GM18508 (cell line): ENCODE data around the gene C19orf44.
"Not testable (repeated sequence)": the region's sequence is repeated elsewhere in the genome, so short reads cannot be mapped to it uniquely, and the experiment has no call there.

Source experiments
- ATAC-seq: cut with Tn5 transposase; IDR thresholded peaks from one replicate; pipeline ENCODE4 v1.9.1; 2021; ENCODE audit warnings: moderate number of reproducible peaks; ENCODE audit not compliant: insufficient read depth, unreplicated experiment

The C19orf44 gene

DNA sequence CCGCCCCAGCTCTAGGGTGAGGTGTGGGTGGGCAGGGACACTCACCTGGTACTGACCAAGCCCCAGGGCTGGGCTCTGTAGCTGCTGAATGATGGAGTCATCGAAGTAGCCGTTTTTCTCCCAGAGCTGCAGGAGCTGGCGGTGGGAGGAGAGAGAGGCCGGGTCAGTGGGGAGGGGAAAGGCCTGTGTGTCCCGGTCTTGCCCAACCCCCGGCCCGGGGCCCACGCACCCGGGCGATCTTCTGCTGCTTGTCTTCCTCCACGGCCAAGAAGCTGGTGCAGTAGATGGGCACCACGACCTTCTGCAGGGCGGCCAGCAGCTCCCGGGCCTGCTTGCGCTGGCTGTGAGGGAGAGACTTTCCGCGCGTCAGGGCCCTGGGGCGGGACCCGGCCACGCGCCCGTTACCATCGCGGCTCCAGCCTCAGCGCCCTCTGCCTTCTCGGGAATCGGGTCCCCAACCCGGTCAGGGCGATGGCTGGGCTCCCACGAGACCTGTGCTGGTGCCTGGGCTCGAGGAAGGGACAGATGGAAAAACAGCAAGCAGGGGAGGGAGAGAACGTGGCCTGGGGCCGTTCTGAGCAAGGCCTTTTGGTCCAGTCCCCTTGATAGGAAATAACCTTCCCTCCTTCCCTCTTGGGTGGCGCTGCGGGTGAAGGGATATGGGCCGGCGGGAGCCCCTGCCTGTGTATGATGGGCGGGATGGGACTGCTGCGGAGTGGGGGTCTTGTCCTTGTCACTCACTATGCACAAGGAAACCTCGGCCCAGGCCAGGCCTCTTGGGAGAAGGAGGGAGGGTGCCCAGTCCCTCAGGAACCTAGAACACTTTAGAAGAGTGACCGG is 34.6 kb downstream of the C19orf44 start:
- ATAC-seq: no peak

DNA sequence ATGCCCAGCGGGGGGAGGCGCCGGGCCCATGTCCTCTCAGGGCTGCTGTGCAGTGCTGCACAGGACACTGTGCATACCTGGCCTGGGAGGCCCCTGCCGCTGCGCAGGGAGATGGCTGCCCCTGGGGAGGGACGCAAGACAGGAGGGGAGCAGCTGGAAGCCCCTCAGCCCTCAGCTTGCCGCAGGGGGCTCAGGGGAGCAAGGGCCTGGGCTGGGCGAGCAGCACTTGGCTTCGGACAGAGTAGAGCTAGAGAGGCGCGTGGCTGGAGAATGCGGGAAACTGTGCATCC is 35.1 kb downstream of the C19orf44 start:
- ATAC-seq: no peak

DNA sequence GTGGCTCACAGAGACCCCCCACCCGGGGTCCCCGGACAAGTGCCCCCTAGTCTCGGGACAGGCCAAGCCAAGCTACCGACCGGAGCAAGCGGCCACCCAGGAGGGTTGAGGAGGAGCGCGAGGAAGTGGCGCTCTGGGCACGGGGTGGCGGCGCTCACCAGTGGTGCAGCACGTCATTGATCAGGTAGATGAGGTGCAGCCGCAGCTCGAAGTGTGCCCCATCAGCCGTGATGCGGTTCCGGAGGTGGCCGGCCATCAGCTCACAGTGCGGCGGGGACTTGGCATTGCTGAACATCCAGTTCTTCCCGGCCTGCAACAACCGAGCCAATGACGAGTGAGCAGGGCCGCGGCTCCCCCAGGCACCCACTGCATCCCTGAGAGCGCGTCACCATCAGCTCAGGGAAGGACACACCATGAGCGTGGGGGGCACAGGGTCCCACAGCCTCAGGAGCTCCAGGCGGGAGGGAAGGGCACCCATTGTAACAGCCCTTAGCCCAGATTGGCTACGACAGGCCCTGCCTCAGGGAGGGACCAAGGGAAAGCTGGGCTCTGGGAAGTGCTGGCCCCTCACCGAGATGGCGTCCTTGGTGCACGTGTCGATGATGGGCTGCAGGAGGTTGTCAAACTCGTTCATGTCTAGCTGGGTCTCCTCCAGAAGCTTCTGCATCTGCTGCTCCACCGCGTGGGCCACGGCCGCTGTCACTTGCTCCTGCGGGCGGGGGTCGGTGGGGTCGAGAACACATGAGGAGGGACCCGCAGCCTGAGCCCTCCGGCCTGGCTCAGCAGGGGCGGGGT is 36.4 kb downstream of the C19orf44 start:
- no peak for ATAC-seq

DNA sequence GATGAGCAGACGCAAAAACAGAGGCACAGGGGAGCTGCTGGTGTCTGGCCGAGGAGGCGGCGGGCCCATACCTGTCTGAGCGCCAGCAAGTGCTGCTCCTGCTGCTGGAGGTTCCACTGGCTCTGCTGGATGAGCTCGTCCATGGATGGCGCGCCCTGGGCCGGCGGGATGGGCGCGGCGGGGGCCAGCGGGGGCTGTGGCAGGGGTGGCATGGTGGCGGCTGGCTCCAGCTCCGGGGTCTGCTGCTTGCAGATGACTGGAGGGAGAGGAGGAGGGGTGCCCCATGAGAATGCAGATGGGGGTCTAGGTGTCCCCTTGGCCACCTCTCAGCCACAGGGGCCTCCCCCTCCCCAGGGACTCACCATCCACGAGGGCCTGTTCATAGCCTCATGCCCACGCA is 39.2 kb downstream of the C19orf44 start:
- no peak for ATAC-seq

DNA sequence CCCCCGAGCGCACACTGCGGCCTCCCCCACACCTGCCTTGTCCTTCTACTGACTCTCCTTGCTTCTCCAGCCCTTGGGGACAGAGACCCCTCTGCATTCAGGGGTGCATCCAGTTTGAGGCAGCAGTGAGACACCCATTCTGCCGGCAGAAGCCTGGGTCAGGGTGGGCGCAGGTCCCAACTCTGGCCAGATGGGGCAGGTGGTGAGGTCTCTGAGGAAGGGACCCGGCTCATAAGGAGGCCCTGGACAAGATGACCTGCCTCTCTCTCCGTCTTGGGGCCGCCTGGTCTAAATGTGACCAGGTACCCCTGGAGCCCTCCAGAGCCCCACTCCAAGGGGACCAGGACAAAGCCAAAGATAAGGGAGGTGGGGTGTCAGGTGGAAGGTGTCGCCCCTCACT is 39.9 kb downstream of the C19orf44 start:
- ATAC-seq: no peak

DNA sequence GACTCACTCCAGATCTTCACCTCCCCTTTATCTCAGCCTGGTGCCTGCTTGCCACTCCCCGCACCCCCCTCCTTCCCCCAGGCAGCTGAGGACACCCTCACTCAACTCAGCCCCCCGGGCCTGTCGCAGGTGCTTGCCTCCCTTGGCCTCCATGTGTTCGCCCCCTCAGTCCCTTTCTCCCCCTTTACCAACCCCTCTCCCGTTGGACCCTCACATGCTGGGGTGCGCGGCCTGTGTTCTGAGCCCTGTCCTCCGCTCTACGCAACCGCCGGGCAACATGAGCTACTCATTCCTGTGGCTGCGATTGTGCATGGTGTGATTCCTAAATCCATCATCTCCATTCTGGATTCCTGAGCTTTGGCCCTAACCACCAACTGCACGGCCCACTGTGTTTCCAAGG is 40.9 kb downstream of the C19orf44 start:
- no peak for ATAC-seq

DNA sequence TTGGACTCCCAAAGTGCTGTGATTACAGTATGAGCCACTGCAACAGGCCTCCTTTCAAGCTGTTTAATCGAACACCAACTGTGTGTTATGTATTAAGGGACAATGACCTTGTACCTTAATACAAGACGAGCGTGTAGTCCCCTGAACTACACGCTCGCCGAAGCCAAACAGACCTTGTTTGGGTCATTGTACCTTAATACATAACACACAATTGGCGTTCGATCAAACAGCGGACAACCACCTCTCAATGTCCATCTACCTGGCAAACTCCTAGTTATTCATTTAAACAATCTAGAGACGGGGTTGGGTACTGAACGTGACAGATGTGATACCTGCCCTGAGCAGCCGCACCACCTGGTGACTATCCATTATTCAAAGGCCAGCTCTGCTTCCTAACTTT is 44.8 kb downstream of the C19orf44 start:
- ATAC-seq: no peak

DNA sequence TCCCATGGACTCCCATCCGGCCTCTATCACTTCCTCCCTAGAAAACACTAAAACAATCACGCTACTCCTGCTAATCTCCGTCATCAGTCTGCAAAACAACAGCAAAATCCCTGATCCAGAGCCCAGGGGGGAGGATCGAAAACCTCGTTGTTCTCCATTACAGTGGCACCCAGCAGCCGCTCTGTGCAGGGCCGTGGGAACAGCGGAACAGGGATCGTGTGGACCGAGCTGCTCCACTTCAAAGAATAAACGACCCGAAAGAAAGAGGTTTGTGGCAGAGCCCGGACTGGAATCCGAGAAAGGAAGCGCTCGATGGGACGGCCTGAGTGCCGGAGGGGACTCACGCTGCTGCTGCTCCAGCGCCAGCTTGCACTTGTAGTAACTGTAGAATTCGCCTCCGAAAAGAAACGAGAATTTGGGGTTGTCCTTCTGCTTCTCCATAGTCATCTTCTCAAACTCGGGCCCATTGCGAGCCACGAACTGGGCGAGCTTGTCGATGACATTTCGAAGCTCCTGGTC is 45.4 kb downstream of the C19orf44 start:
- no peak for ATAC-seq

DNA sequence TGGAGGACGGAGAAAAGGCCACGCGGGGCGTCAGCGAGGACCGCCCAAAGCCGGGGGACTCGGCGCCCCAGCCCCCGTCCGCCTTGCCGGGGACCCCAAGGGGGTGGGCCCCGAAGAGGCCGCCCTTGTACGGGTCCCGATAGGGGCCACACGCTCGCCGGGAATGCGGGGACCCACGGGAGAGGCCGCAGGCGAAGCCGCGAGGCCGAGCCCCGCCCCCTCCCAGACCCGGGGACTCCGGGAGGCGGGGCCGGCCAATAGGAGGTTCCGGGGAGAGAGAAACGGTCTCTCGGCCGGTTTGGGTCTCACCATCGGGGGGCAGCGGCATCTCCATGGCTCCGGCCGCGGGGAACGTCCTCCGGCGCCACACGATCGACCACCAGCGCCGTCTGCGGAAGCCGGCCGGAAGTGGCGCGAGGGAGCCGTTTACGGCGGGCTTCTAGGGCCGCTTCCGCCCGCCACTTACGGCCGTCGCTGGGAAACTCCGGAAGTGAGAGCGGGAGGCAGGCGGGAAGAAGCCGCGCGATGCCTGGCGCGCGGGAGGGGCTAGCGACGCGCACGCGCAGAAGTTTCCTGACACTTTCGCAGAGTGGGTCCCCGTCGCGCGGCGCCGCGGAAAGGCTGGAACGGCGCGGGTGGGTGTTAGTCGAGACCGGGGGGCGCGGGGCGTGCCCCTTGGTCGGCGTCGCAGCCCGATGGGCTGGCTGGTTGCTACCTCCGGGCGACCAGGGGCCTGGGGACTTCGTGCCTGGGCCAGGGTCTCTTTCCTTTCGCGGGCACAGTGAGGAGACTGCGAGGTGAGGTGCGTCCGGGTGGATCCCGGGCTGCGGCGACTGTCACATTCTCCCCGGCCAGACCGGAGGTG is 46.1 kb downstream of the C19orf44 start, which contains the start of gene CHERP:
Gene CHERP (minus strand): TSS at position 393 of the 865 bp plus-strand sequence. CDS start 59 bp downstream, at position 334.
- ATAC-seq: no peak

DNA sequence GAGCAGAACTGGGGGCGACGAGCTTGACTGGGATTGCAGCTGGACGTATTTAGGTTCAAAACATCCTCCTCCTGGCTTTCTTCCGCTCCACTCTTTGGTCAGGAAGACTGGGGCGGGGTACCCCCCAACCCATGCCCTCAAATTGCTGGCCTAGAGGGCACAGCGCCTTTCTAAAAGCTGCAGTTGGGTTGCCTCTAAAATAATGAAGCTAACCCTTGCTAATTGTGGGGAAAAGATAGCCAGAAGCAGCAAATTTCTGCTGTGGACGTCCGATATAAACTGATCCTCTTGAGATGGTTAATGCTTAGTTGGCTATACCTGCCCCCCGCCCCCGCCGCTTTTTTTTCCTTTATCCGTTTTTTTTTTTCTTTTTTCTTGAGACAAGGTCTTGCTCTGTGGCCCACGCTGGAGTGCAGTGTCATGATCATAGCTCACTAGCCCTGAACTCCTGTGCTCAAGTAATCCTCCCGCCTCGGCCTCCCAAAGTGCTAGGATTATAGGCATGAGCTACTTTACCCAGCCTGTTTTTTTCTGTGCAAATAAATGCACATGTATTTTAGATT is 46.8 kb downstream of the C19orf44 start:
- ATAC-seq: no peak

DNA sequence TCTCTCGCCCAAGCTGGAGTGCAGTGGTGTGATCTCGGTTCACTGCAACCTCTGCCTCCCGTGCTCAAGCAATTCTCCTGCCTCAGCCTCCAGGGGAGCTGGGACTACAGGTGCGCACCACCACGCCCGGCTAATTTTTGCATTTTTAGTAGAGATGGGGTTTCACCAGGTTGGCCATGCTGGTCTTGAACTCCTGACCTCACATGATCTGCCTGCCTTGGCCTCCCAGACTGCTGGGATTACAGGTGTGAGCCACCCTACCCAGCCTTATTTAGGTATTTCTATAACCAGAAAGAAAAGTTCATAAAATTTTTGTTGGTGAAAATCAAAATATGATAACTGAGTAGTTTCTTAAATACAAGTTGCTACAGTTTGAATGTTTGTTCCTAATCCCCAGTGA is 47.5 kb downstream of the C19orf44 start:
- ATAC-seq: not testable (repeated sequence)

DNA sequence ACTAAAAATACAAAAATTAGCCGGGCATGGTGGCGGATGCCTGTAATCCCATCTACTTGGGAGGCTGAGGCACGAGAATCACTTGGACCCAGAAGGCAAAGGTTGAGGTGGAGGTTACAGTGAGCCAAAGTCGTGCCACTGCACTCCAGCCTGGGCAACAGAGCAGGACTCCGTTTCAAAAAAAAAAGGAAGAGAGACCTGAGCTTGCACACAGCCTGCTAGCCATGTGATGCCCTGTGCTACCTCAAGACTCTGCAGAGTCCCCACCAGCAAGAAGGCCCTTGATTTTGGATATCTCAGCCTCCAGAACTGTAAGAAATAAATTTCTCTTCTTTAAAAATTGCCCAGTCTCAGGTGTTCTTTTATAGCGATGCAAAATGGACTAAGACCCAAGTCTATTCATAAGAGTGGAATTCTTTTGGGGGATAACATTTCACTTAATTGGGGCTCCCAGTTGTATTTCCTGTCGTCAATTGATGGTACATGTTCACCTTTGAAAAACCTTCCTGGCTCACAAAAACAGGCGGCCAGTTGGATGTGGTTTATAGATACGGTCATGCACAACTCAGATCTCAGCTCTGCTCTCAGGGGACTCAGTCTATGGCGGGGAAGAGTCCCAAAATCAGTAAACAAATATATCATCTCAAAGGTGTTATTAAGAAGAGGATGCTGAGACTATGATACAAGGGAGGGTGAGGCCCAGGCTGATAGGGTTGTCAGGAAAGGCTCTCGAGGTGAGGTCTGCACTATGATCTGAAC is 48.5 kb downstream of the C19orf44 start:
- ATAC-seq: no peak

DNA sequence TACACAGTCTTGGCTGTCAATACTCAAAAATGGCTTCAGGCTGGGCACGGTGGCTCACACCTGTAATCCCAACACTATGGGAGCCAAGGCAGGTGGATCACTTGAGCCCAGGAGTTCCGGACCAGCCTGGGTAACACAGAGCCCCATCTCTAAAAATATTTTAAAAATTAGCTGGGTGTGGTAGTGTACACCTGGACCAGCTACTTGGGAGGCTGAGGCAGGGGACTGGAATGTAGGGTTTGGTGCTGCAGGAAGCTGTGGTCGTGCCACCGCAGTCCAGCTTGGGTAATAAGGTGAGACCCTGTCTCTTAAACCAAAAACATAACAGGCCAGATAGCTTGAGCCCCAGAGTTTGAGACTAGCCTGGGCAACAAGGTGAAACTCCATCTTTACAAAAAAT is 52.8 kb downstream of the C19orf44 start:
- ATAC-seq: no peak

DNA sequence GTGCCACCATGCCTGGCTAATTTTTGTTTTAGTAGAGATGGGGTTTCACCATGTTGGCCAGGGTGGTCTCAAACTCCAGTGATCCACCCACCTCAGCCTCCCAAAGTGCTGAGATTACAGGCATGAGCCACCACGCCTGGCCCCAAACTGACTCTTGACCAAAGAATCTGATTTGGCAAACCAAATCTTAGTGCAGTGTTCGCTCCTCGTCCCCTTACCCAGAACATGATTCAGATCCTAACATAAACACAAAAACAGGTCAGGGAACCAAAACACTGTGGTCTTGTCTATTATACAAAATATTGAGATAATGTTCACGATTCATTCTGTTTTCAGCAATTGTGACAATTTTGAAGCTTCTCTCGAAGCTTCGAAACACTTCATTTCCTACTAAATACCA is 55.7 kb downstream of the C19orf44 start:
- ATAC-seq: not testable (repeated sequence)

DNA sequence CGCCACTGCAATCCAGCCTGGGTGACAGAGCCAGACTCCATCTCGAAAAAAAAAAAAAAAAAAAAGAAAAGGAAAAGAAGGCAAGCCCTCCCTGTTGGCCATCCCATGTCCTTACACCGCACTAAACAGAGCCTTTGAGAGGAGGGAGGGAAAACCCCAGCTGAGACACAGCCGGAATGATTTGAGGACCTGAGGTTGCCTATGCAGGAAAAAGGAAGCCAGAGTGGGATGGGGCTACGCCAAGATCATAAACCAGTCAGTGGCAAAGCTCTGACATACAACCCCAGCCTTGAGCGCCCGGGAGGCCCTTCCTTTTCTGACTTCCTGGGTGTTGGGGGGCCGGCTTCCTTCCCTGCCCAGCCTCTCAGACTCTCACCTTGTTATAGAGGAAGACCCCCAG is 58.6 kb downstream of the C19orf44 start:
- no peak for ATAC-seq

DNA sequence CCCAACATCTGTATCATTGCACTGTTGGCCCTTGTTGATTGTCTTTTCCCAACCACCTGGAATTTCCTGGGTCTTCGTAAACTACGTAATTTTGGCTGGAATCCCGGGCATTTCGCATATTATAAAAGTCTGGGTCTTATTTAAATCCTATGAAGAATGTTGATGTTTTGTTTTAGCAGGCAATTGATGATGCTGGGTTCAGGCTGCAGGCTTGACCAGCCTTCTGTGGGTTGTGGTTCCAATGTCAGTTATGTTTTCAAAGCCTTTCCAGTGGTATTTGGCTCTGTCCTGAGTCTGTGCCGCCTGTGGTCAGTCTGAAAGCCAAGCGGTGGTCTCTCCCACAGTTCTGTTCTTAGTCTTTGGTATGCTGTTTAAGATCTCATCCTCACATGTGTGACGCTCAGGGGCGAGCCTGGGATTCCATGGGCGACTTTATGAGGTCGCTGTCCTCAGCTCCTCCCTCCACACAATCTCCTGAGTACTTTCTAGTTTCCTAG is 63.6 kb downstream of the C19orf44 start:
- ATAC-seq: no peak

DNA sequence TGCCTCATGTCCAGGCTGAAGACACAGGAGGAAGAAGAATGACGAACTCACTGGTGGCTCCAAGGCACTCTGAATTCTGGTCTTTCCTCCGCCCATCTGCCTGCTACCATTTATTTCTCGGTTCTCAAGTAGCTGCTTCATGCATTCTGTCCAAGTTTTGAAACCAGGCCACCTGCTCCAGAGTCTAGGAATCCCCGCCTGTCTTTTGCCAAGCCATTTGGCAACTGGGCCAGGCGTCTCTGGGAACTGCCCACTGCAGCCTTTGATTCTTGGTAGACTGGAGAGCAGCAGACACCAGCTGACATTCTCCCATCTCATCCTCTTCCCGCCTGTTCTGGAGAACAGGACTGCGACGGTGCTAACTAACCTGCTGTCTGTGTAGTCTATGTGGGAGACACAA is 65.2 kb downstream of the C19orf44 start:
- ATAC-seq: no peak

DNA sequence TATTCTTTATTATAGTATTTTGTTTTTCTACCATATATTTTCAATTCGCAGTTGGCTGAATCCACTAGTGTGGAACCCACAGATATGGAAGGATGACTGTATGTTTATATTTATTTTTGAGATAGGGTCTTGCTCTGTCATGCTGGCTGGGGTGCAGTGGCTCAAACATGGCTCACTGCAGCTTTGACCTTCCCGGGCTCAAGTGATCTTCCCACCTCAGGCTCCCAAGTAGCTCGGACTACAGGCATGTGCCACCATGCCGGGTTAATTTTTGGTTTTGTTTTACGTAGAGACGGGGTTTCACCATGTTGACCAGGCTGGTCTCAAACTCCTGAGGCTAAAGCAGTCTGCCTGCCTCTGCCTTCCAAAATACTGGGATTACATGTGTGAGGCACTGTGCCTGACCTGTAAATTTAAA is 66.4 kb downstream of the C19orf44 start:
- no peak for ATAC-seq

DNA sequence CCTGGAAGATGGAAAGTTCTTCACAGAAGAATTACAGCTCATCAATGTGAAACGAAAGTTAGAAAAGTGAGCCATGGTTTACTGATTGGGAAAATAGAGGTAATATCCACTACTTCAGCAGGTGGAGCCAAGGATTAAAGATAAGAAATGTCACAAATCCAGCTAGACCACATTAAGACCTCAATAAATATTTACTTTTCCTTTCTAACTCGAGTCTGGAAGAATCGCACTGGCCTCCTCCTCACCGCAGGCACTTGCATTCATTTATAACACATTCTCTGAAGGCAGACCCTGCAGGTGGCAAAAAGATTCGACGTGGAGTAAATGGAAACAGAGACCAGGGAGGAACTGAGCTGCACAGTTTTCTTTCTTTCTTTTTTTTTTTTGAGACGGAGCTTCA is 68.6 kb downstream of the C19orf44 start:
- ATAC-seq: no peak
